Measurements from ENCODE around the gene COX5A.
A peak's percentile ranks its signal among the peaks of the same experiment; 100 is the strongest.

COX5A gene

DNA sequence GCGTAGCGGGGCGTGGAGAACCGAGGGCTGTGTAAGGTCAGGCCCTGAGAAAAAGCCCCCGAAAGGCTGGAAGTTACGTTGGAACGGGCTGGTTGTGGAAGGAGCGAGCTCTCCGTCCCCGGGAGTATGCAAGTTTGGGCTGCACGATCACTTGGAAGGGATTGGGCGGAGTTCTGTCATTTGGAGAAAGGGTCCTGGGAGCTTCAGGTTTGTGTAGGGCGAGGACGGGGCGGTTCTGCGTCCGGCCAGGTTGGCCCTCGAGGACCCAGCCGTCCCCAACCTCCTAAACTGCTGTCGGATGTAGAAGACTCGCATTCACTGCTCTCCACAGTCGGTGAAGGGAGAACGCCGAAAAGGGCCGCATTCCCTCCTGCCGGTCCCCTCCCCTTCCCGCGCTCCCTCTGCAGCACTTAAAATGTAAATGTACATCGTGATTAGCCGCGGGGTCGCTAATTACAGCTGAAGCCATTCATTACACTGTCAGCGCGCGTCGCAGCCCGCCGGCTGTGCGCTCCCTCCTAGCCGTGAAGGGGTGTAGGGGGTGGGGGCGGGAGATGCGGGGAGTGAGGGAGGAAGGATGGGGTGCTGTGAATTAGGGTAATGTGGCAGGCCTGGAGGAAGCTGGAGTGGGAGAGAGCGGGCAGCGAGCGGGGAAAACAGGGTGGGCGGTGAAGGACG lies 21.2 kb upstream of the COX5A start:
- no peaks in the 10 kb centered on the region for H4K20me1 ChIP-seq (ENCODE audit: insufficient read depth, low read length)
- TF ChIP-seq, protein P1, sequence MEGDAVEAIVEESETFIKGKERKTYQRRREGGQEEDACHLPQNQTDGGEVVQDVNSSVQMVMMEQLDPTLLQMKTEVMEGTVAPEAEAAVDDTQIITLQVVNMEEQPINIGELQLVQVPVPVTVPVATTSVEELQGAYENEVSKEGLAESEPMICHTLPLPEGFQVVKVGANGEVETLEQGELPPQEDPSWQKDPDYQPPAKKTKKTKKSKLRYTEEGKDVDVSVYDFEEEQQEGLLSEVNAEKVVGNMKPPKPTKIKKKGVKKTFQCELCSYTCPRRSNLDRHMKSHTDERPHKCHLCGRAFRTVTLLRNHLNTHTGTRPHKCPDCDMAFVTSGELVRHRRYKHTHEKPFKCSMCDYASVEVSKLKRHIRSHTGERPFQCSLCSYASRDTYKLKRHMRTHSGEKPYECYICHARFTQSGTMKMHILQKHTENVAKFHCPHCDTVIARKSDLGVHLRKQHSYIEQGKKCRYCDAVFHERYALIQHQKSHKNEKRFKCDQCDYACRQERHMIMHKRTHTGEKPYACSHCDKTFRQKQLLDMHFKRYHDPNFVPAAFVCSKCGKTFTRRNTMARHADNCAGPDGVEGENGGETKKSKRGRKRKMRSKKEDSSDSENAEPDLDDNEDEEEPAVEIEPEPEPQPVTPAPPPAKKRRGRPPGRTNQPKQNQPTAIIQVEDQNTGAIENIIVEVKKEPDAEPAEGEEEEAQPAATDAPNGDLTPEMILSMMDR (IDR thresholded peaks at IDR 0.05; ENCODE audit: low read length) = no peak
- TF ChIP-seq EZH2 (IDR thresholded peaks at IDR 0.05; ENCODE audit: borderline replicate concordance, low read length) = no peak
- H3K4me2 ChIP-seq (ENCODE audit: low read length) = no peak overlapping the region
- no peaks in the 10 kb centered on the region for H3K27me3 ChIP-seq (ENCODE audit: insufficient read depth, low read length)
- no peak overlapping the region for H2AFZ ChIP-seq (ENCODE audit: low read length)
- H3K79me2 ChIP-seq (ENCODE audit: insufficient read depth, low read length) = peaks cover 4% of the 10 kb centered on the region; the same call in 1 of the 2 replicates
- no peak overlapping the region for H3K4me3 ChIP-seq (ENCODE audit: low read depth, low read length, poor library complexity, severe bottlenecking)
- H3K36me3 ChIP-seq (ENCODE audit: insufficient read depth, low read length) = no peaks in the 10 kb centered on the region
- no peak overlapping the region for H3K9ac ChIP-seq (ENCODE audit: low read length)
- H3K4me1 ChIP-seq (ENCODE audit: insufficient read depth, low read length, severe bottlenecking) = peaks cover 36% of the 10 kb centered on the region
- no peak overlapping the region for H3K27ac ChIP-seq (ENCODE audit: low read depth, low read length, poor library complexity, severe bottlenecking)
- no peaks in the 10 kb centered on the region for H3K9me2 ChIP-seq (ENCODE audit: low read depth, low read length)
- no peaks in the 10 kb centered on the region for H3F3A ChIP-seq (ENCODE audit: insufficient read depth, low read length)
- H3K9me3 ChIP-seq (ENCODE audit: low read length) = no peaks in the 10 kb centered on the region

DNA sequence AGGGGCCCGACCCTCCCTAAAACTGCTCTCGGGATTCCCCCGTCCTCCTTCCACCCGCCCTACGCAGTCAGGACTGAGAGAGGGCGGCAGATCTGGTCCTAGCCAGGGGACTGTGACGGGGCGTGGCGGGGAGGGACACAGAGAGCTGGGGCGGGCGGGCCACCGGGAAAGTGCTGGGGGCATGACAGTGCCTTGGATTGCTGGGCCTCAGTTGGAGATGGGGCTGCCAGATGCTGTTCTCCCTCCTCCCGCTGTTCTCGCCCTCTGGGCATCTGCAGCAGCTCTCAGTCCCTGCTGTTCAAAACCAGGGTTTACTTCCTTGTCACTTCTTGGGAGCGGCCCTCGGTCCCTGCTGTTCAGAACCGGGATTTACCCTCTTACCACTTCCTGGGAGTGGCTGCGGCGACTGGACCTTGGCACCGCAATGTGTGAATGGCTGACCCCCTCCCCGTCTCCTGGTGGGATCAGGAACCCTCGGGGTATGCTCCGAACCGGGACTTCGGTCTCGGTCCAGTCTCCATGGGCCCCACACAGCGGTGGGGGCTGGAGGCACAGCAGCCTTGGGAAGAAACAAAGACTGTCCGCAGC lies 20.5 kb upstream of the COX5A start:
- H3K79me2 ChIP-seq (ENCODE audit: insufficient read depth, low read length) = peaks cover 4% of the 10 kb centered on the region; the same call in 1 of the 2 replicates
- peaks cover 39% of the 10 kb centered on the region for H3K4me1 ChIP-seq (ENCODE audit: insufficient read depth, low read length, severe bottlenecking)
- no peaks in the 10 kb centered on the region for H3F3A ChIP-seq (ENCODE audit: insufficient read depth, low read length)
- H3K36me3 ChIP-seq (ENCODE audit: insufficient read depth, low read length) = no peaks in the 10 kb centered on the region
- H2AFZ ChIP-seq (ENCODE audit: low read length) = no peak overlapping the region
- H3K9me2 ChIP-seq (ENCODE audit: low read depth, low read length) = no peaks in the 10 kb centered on the region
- no peaks in the 10 kb centered on the region for H4K20me1 ChIP-seq (ENCODE audit: insufficient read depth, low read length)
- H3K27ac ChIP-seq (ENCODE audit: low read depth, low read length, poor library complexity, severe bottlenecking) = no peak overlapping the region
- H3K27me3 ChIP-seq (ENCODE audit: insufficient read depth, low read length) = no peaks in the 10 kb centered on the region
- H3K4me3 ChIP-seq (ENCODE audit: low read depth, low read length, poor library complexity, severe bottlenecking) = no peak overlapping the region
- H3K4me2 ChIP-seq (ENCODE audit: low read length) = no peak overlapping the region
- no peaks in the 10 kb centered on the region for H3K9me3 ChIP-seq (ENCODE audit: low read length)
- TF ChIP-seq, protein P1 (IDR thresholded peaks at IDR 0.05; ENCODE audit: low read length) = no peak
- TF ChIP-seq EZH2 (IDR thresholded peaks at IDR 0.05; ENCODE audit: borderline replicate concordance, low read length) = no peak
- H3K9ac ChIP-seq (ENCODE audit: low read length) = no peak overlapping the region

DNA sequence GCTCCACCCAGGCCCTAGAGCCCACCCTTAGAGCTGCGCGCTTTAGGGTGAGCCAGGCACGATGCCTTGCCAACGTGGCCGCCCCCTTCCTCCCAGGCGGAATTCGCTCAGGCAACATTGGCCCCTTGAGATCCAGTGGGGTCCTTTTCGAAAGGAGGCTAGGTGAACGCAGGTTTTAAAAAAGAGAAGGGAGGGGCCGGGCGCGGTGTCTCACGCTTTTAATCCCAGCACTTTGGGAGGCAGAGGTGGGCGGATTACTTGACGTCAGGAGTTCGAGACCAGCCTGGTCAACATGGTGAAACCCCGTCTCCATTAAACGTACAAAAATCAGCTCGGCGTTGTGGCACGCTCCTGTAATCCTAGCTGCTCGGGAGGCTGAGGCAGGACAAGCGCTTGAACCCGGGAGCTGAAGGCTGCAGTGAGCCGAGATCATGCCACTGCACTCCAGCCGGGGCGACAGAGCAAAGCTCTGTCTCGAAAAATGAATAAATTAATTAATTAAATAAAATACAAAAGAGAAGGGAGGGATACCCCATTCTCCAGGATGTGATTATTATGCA lies 19.7 kb upstream of the COX5A start:
- no peak overlapping the region for H2AFZ ChIP-seq (ENCODE audit: low read length)
- peaks cover 39% of the 10 kb centered on the region for H3K4me1 ChIP-seq (ENCODE audit: insufficient read depth, low read length, severe bottlenecking)
- H4K20me1 ChIP-seq (ENCODE audit: insufficient read depth, low read length) = no peaks in the 10 kb centered on the region
- peak overlapping the region; percentile 60 for H3K4me3 ChIP-seq (ENCODE audit: low read depth, low read length, poor library complexity, severe bottlenecking)
- peak overlapping the region; percentile 77 for H3K4me2 ChIP-seq (ENCODE audit: low read length)
- no peaks in the 10 kb centered on the region for H3K9me2 ChIP-seq (ENCODE audit: low read depth, low read length)
- no peaks in the 10 kb centered on the region for H3K9me3 ChIP-seq (ENCODE audit: low read length)
- H3K79me2 ChIP-seq (ENCODE audit: insufficient read depth, low read length) = peaks cover 4% of the 10 kb centered on the region; the same call in 1 of the 2 replicates
- no peak for TF ChIP-seq EZH2 (IDR thresholded peaks at IDR 0.05; ENCODE audit: borderline replicate concordance, low read length)
- TF ChIP-seq, protein P1 (IDR thresholded peaks at IDR 0.05; ENCODE audit: low read length) = no peak
- no peak overlapping the region for H3K27ac ChIP-seq (ENCODE audit: low read depth, low read length, poor library complexity, severe bottlenecking)
- no peaks in the 10 kb centered on the region for H3F3A ChIP-seq (ENCODE audit: insufficient read depth, low read length)
- H3K36me3 ChIP-seq (ENCODE audit: insufficient read depth, low read length) = no peaks in the 10 kb centered on the region
- H3K9ac ChIP-seq (ENCODE audit: low read length) = peak overlapping the region; percentile 73; the same call in 1 of the 2 replicates
- no peaks in the 10 kb centered on the region for H3K27me3 ChIP-seq (ENCODE audit: insufficient read depth, low read length)
